HFFc6 (cell line): ENCODE results near the gene CCDC24. TPM values are rescaled to one million over a fixed set of nuclear protein-coding genes. Genes with fewer than 3 reads are reported as not detected.

Source experiments
- DNase-seq: peaks from one replicate; pipeline ENCODE4 v3.0.0-alpha.2; 2018
- H3K27ac Mint-ChIP-seq: 2 replicates; pipeline ENCODE4 v1.8.0; 2020; ENCODE audit warnings: mild to moderate bottlenecking, mixed read lengths
- H3K27me3 Mint-ChIP-seq: 2 replicates; pipeline ENCODE4 v1.8.0; 2021; ENCODE audit warnings: mild to moderate bottlenecking, moderate library complexity, mixed read lengths; ENCODE audit not compliant: insufficient read depth
- H3K36me3 Mint-ChIP-seq: 2 replicates; pipeline ENCODE4 v1.8.0; 2021; ENCODE audit warnings: low read depth, mixed read lengths
- H3K4me1 Mint-ChIP-seq: 2 replicates; pipeline ENCODE4 v1.8.0; 2020; ENCODE audit warnings: low read depth, mixed read lengths
- H3K4me3 Mint-ChIP-seq: 2 replicates; pipeline ENCODE4 v1.8.0; 2020; ENCODE audit warnings: mild to moderate bottlenecking, moderate library complexity, mixed read lengths
- H3K9me3 Mint-ChIP-seq: 2 replicates; pipeline ENCODE4 v1.8.0; 2020; ENCODE audit warnings: mild to moderate bottlenecking, mixed read lengths
- total RNA-seq, 6 experiments: library from RNA; stranded (reverse); fragmentation: NEBNext Ultra II Directional; extraction: Animal tissue kit (Norgen Biotek cat#: 25700); gene quantifications; 2 replicates in 1 of 6; 3 replicates in 5 of 6; pipeline ENCODE4 v1.2.3, GENCODE V29; 2021
- TF ChIP-seq, protein P1 (sequence below): fragments of 200-600 bp; sonication (generic); IDR thresholded peaks from 2 replicates; pipeline ENCODE4 v1.5.0; 2021; ENCODE audit warnings: antibody characterized with exemption, mild to moderate bottlenecking

Gene CCDC24
- total RNA-seq, 6 experiments from 2014 or later: 5.6 to 7.7 (median 6.5) TPM

GRCh38 chr1:43994071-43994470 is 2.7 kb downstream of the CCDC24 start:
- H3K4me3 Mint-ChIP-seq: no peak overlapping the region
- TF ChIP-seq, protein P1, sequence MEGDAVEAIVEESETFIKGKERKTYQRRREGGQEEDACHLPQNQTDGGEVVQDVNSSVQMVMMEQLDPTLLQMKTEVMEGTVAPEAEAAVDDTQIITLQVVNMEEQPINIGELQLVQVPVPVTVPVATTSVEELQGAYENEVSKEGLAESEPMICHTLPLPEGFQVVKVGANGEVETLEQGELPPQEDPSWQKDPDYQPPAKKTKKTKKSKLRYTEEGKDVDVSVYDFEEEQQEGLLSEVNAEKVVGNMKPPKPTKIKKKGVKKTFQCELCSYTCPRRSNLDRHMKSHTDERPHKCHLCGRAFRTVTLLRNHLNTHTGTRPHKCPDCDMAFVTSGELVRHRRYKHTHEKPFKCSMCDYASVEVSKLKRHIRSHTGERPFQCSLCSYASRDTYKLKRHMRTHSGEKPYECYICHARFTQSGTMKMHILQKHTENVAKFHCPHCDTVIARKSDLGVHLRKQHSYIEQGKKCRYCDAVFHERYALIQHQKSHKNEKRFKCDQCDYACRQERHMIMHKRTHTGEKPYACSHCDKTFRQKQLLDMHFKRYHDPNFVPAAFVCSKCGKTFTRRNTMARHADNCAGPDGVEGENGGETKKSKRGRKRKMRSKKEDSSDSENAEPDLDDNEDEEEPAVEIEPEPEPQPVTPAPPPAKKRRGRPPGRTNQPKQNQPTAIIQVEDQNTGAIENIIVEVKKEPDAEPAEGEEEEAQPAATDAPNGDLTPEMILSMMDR: no peak
- no peaks in the 10 kb centered on the region for H3K9me3 Mint-ChIP-seq
- no peaks in the 10 kb centered on the region for H3K36me3 Mint-ChIP-seq
- H3K27me3 Mint-ChIP-seq: peaks cover 10% of the 10 kb centered on the region; the same call in 1 of the 2 replicates
- peaks cover 19% of the 10 kb centered on the region for H3K4me1 Mint-ChIP-seq
- no peak overlapping the region for H3K27ac Mint-ChIP-seq
- DNase-seq: no peak

DNA sequence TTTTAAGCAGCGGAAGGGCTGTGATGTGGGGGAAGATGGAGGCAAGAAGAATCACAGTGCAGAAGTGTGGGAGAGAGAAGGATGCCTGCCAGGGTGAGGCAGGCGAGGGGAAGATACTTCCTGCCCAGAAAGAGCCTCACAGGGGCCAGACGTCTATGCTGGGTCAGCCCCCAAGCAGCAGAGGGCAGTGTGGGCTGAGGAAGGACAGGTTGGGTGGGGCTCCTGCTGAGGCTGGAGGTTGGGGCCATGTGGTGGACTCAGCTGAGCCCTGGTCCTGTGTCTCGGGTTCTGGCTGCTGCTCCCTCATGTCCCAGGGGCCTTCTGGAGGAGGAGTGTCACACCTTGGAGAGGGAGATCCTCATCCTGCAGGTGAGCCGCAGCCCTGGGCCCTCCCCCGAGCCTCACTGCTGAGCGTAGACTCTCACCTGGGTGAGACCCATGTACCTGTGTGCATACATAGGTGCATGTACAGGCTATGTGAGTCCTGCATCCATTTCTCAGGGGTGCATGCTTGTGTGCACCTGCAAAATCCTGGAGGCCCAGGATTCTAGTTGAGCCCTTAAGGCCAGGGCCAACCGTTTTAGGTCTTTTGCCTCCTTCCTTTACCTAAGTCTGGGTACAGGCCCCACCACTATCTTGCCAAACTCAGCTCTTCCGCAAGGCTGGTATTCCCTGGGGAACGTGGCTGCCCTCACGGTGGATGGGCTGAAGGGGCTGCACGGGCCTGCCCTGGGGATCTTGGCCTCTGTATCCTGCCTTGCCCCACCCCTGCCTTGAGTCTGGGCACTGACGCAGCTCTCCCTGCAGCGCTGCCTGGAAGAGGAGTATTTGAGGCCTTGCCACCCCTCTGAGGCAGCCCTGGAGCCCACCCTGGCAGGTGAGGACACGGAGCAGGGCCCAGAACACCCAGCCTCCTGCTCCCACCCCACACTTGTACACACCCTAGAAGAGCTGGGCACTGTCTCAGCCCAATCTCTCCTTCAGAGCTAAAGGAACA is 3.7 kb downstream of the CCDC24 start:
- TF ChIP-seq, protein P1: peak; percentile 60
- Mint-ChIP-seq H3K4me1 (peaks cover 19% of the 10 kb centered on the region), H3K9me3 (no peaks in the 10 kb centered on the region), H3K4me3 (no peak overlapping the region), H3K36me3 (no peaks in the 10 kb centered on the region), H3K27me3 (peaks cover 7% of the 10 kb centered on the region; the same call in 1 of the 2 replicates), H3K27ac (no peak overlapping the region)
- no peak for DNase-seq

DNA sequence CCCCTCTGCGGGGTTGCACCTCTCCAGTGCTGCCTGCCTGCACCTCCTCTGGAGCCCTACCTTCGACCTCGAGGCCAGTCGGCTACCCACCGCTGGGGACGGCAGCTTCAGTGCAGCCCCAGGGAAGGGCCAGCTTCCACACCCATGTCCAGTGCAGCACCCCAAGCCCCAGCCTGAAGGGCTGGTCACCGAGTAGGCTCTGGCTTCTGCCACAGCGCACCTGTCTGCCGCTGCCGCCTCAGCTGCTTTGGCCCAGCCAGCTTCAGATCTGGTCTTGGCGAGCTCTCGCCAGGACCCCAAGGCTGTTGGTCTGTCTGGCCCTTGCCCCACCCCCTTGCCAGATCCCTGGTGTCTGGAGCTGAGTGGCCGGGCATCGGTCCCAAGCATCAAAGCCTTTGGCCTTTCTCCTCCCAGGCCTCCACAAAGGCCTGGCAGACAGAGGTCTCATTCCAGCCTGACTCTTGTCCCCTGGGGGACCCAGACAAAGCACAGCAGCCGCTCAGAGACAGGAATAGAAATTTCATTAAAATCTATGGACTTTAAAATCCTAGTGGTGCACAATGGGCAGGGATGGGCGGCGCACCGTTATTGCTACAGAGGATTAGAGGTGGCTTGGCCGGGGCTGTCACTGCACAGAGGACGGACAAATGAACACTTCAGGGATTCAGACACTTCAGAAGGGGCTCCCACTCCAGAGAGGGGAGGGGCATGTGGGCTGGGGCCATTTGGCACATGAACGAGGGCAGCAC is 4.8 kb downstream of the CCDC24 start:
- DNase-seq: no peak
- Mint-ChIP-seq H3K36me3 (0 out of 2 replicates have a peak, but pooled peaks cover 2% of the 10 kb centered on the region), H3K9me3 (no peaks in the 10 kb centered on the region), H3K4me1 (peaks cover 14% of the 10 kb centered on the region), H3K27ac (no peak overlapping the region), H3K4me3 (no peak overlapping the region), H3K27me3 (peaks cover 4% of the 10 kb centered on the region; the same call in 1 of the 2 replicates)
- TF ChIP-seq, protein P1: no peak

DNA sequence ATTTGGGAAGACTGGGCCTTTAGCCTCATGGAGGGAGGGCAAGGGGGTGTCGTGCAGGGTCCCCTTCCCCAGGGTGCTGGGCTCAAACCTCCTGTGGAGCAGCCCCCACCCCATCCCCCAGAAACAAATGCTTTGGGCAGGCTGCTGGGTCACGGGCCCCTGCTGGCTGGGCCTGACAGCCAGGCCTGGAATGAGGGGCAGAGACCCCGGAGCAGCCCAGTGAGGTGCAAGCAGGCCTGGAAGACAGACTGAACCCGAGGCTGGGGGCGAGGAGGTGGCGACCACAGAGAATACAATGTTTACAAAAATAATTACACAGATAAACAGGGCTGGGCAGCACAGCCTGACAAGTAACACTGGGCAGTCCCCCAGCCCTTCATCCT is 5.3 kb downstream of the CCDC24 start:
- DNase-seq: no peak
- Mint-ChIP-seq H3K36me3 (0 out of 2 replicates have a peak, but pooled peaks cover 4% of the 10 kb centered on the region), H3K4me3 (no peak overlapping the region), H3K9me3 (no peaks in the 10 kb centered on the region), H3K27me3 (peaks cover under 1% of the 10 kb centered on the region; the same call in 1 of the 2 replicates), H3K27ac (no peak overlapping the region), H3K4me1 (peaks cover 12% of the 10 kb centered on the region)
- TF ChIP-seq, protein P1: no peak

GRCh38 chr1:43997295-43997999 is 6.0 kb downstream of the CCDC24 start:
- H3K4me1 Mint-ChIP-seq: peaks cover 9% of the 10 kb centered on the region
- no peak for DNase-seq
- 0 out of 2 replicates have a peak, but pooled peaks cover 4% of the 10 kb centered on the region for H3K36me3 Mint-ChIP-seq
- no peaks in the 10 kb centered on the region for H3K9me3 Mint-ChIP-seq
- no peak overlapping the region for H3K27ac Mint-ChIP-seq
- TF ChIP-seq, protein P1: no peak
- H3K27me3 Mint-ChIP-seq: no peaks in the 10 kb centered on the region; the same call in 1 of the 2 replicates
- no peak overlapping the region for H3K4me3 Mint-ChIP-seq
